ENCODE measurements around the gene PNPO. TPM values are rescaled to one million over a fixed set of nuclear protein-coding genes. Genes with fewer than 3 reads are reported as not detected.

Gene PNPO
- polyA plus RNA-seq, 4 donors: 21.0 to 22.6 (median 21.6) TPM

DNA sequence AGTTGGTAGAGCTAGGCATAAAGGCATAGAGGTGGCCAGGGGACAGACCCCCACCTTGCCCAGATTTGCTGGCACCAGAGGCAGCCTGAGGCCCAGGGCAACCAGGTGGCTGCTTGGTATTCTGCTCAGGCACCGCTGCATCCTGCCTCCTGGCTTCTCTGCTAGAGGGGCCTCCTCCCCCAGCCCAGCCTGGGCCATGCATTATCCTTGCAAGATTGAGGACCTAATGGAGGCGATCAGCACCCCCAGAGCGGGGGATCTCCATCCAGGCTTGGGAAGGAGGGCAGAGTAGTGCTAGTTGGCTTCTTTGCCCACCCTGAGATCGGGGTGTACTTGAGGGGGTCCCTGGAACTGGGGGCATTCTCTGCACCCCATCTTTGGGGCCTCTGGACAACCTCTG, 53.4 kb downstream of the PNPO start:
- DNase-seq (ENCODE audit: low read depth in 4 of 4, low spot score in 2 of 4): no peak

DNA sequence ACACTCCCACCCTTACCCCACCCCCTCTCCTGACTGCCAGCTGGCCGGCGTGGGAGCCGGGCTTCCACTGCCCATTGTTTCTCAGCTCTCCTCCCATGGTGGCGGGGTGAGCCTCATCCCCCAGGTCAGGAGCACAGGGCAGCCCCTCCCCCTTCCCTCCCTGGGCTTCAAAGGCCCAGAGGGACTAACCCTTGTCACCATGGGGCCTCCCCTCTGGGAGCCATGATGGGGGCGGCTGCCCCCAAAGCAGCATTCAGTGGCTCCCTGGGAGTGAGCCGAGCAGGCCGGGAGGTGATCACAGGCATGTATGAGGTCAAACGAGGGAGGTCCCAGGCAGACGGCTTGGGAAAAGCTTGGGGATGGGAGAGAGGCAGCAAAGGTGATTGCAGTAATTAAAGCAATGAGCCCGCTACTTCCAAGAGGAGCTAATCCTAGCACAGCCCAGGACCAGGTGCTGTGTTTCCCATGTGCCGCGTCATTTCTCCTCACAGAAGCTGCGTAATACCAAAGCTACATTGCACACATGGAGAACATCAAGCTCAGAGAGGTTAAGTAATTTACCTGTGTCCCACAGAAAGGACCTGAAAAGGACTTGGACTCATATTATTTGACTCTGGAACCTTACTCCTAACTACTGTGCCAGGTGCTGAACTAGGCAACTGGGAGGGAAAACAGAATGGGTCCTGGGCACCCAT, 54.0 kb downstream of the PNPO start:
- DNase-seq (ENCODE audit: low read depth in 4 of 4, low spot score in 2 of 4): no peak

DNA sequence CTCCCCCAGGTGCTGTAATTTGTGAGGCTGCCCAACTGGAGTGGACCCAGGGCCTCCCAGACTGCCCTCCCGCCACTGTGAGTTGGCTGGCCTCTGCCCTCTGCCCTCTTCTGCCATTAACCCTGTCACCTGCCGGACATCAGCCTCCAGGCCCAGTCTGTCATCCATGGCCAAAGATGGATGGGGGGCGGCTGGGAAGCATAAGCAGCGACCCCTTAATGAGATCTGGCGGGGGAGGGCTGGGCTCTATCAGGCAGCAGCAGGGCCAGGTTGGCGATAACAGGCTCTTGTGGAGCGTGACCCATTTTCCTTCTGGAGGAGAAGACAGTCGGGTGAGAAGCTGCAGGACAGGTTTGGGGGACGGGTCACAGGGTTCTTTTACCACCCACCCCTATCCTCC, 54.8 kb downstream of the PNPO start:
- DNase-seq (ENCODE audit: low read depth in 4 of 4, low spot score in 2 of 4): no peak

DNA sequence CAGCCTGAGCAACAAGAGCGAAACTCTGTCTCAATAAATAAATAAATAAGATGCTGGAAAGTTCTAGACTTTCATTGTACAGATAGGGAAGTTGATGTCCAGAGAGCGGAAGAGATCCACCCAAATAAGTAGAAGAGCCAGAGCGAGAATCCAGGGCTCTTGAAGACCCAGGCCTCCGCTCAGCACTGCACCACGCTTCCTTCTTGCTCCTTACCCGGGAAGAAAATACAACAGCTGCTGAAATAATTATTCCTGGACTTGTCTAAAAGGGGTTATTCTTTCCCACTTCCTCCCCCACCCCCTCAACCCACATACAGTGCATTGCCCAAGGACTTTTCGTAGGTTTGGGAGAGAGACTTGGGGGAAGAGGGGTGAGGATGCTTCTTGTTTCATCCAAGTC, 56.2 kb downstream of the PNPO start:
- DNase-seq (ENCODE audit: low read depth in 4 of 4, low spot score in 2 of 4): no peak

DNA sequence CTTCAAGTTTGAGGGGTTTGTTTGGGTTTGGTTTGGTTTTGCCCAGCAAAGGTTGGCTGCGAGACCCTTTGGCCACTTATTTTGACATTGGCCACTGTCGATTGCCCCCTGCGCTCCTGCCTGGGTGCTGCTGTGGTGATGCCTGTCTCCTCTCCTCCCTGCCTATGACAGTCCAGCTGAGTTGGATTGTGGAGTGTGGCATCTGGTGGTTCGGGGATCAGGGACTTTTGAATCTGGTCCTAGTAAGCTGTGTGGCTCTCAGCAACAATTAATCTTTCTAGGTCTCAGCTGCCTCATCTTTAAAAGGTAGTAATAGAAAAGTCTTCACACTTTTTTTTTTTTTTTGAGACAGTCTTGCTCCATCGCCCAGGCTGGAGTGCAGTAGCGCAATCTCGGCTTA, 56.7 kb downstream of the PNPO start:
- DNase-seq (ENCODE audit: low read depth in 4 of 4, low spot score in 2 of 4): no peak

Other genes with a start within 250 kb of the PNPO start
- 10 to 100 TPM; 22.3 to 36.7 (median 30.5) TPM for gene TBKBP1, start 247.4 kb upstream of the PNPO start, polyA plus RNA-seq (ENCODE audit: insufficient read length in 4 of 4)
- under 1 TPM; 0.03 to 0.21 (median 0.13) TPM for gene TBX21, start 208.3 kb upstream of the PNPO start, polyA plus RNA-seq (ENCODE audit: insufficient read length in 4 of 4)
- gene OSBPL7, start 119.8 kb upstream of the PNPO start, polyA plus RNA-seq (ENCODE audit: insufficient read length in 4 of 4): 10 to 100 TPM; 10.9 to 17.3 (median 14.0) TPM
- gene MRPL10, start 110.0 kb upstream of the PNPO start, polyA plus RNA-seq (ENCODE audit: insufficient read length in 4 of 4): 10 to 100 TPM; 52.1 to 55.6 (median 53.4) TPM
- 1 to 10 TPM; 1.7 to 3.7 (median 2.7) TPM for gene LRRC46, start 109.9 kb upstream of the PNPO start, polyA plus RNA-seq (ENCODE audit: insufficient read length in 4 of 4)
- 10 to 100 TPM; 48.7 to 82.3 (median 56.0) TPM for gene SCRN2, start 100.3 kb upstream of the PNPO start, polyA plus RNA-seq (ENCODE audit: insufficient read length in 4 of 4)
- gene SP6, start 90.4 kb upstream of the PNPO start, polyA plus RNA-seq (ENCODE audit: insufficient read length in 4 of 4): 1 to 10 TPM; 2.3 to 3.8 (median 3.0) TPM
- 10 to 100 TPM; 21.6 to 26.2 (median 24.3) TPM for gene SP2, start 45.3 kb upstream of the PNPO start, polyA plus RNA-seq (ENCODE audit: insufficient read length in 4 of 4)
- gene PRR15L, start 16.3 kb downstream of the PNPO start, polyA plus RNA-seq (ENCODE audit: insufficient read length in 4 of 4): 10 to 100 TPM; 15.8 to 26.7 (median 23.0) TPM
- gene CDK5RAP3, start 29.5 kb downstream of the PNPO start, polyA plus RNA-seq (ENCODE audit: insufficient read length in 4 of 4): 100 to 1,000 TPM; 120 to 197 (median 146) TPM
- 10 to 100 TPM; 13.7 to 24.0 (median 20.6) TPM for gene COPZ2, start 96.2 kb downstream of the PNPO start, polyA plus RNA-seq (ENCODE audit: insufficient read length in 4 of 4)
- gene NFE2L1, start 106.8 kb downstream of the PNPO start, polyA plus RNA-seq (ENCODE audit: insufficient read length in 4 of 4): 100 to 1,000 TPM; 205 to 268 (median 232) TPM
- 100 to 1,000 TPM; 158 to 195 (median 184) TPM for gene CBX1, start 159.9 kb downstream of the PNPO start, polyA plus RNA-seq (ENCODE audit: insufficient read length in 4 of 4)
- 10 to 100 TPM; 16.4 to 21.2 (median 18.0) TPM for gene SNX11, start 166.2 kb downstream of the PNPO start, polyA plus RNA-seq (ENCODE audit: insufficient read length in 4 of 4)